Measurements from ENCODE around the gene FGF7.
"Not testable (repeated sequence)": the region's sequence is repeated elsewhere in the genome, so short reads cannot be mapped to it uniquely, and the experiment has no call there.

DNA sequence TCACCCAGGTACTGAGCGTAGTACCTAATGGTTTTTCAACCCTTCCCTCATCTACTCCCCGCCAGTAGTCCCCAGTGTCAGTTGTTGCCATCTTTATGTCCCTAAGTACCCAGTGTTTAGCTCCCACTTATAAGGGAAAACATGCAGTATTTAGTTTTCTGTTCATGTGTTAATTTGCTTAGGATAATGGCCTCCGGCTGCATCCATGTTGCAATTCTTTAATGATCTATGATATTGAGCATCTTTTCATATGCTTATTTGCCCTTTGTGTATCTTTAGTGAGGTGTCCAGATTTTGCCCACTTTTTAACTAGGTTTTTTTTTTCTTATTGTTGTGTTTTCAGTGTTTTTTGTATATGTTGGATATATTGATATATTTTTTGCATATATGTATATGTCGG is 55.0 kb downstream of the FGF7 start:
- TF ChIP-seq EZH2 (IDR thresholded peaks at IDR 0.05; ENCODE audit: borderline replicate concordance, low read depth, low read length, severe bottlenecking); MYC (IDR thresholded peaks at IDR 0.05; ENCODE audit: low read depth, low read length); POLR2AphosphoS5 (IDR thresholded peaks at IDR 0.05; ENCODE audit: insufficient read depth, low read depth, low read length); POLR2A (IDR thresholded peaks at IDR 0.05; ENCODE audit: low read depth, low read length); JUN (IDR thresholded peaks at IDR 0.05; ENCODE audit: borderline replicate concordance, insufficient read depth, insufficient read length, low read depth); GATA2 (IDR thresholded peaks at IDR 0.05; ENCODE audit: insufficient read depth, insufficient read length, low read depth, low read length); FOS (IDR thresholded peaks at IDR 0.05; ENCODE audit: borderline replicate concordance, insufficient read depth, low read length): not testable (repeated sequence)
- TF ChIP-seq, protein P1, sequence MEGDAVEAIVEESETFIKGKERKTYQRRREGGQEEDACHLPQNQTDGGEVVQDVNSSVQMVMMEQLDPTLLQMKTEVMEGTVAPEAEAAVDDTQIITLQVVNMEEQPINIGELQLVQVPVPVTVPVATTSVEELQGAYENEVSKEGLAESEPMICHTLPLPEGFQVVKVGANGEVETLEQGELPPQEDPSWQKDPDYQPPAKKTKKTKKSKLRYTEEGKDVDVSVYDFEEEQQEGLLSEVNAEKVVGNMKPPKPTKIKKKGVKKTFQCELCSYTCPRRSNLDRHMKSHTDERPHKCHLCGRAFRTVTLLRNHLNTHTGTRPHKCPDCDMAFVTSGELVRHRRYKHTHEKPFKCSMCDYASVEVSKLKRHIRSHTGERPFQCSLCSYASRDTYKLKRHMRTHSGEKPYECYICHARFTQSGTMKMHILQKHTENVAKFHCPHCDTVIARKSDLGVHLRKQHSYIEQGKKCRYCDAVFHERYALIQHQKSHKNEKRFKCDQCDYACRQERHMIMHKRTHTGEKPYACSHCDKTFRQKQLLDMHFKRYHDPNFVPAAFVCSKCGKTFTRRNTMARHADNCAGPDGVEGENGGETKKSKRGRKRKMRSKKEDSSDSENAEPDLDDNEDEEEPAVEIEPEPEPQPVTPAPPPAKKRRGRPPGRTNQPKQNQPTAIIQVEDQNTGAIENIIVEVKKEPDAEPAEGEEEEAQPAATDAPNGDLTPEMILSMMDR (IDR thresholded peaks at IDR 0.05; ENCODE audit: extremely low read depth in 1 of 2, insufficient read depth in 1 of 2, low read depth in 1 of 2, low read length in 2 of 2), result not testable (repeated sequence)
- TF ChIP-seq, protein P2, sequence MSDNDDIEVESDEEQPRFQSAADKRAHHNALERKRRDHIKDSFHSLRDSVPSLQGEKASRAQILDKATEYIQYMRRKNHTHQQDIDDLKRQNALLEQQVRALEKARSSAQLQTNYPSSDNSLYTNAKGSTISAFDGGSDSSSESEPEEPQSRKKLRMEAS (IDR thresholded peaks at IDR 0.05; ENCODE audit: insufficient read depth, insufficient read length), result not testable (repeated sequence)
